Skeletal muscle satellite cell (primary cell): Measurements from ENCODE around the gene RAPH1.
"Not testable (repeated sequence)": the region's sequence is repeated elsewhere in the genome, so short reads cannot be mapped to it uniquely, and the experiment has no call there.

ENCODE experiments used
- H3K27me3 ChIP-seq: 2 replicates; pipeline ENCODE4 v1.7.0; 2013; ENCODE audit warnings: low read length; ENCODE audit not compliant: control insufficient read depth, insufficient read depth
- H3K36me3 ChIP-seq: 2 replicates; pipeline ENCODE4 v1.7.0; 2013; ENCODE audit warnings: mild to moderate bottlenecking, control low read depth, low read length; ENCODE audit not compliant: insufficient read depth
- H3K4me1 ChIP-seq: 2 replicates; pipeline ENCODE4 v1.7.0; 2013; ENCODE audit warnings: low read length; ENCODE audit not compliant: control insufficient read depth, insufficient read depth
- H3K4me2 ChIP-seq: 2 replicates; pipeline ENCODE4 v1.7.0; 2013; ENCODE audit warnings: mild to moderate bottlenecking, low read length
- H3K4me3 ChIP-seq: 2 replicates; pipeline ENCODE4 v1.7.0; 2013; ENCODE audit warnings: low read length
- H3K9ac ChIP-seq: 2 replicates; pipeline ENCODE4 v1.7.0; 2013; ENCODE audit warnings: mild to moderate bottlenecking, low read depth, low read length, moderate library complexity
- H3K9me3 ChIP-seq: replicated peaks from 2 replicates; pipeline ENCODE4 v1.7.0; 2013; ENCODE audit warnings: mild to moderate bottlenecking, control low read depth, low read length

The RAPH1 gene

DNA sequence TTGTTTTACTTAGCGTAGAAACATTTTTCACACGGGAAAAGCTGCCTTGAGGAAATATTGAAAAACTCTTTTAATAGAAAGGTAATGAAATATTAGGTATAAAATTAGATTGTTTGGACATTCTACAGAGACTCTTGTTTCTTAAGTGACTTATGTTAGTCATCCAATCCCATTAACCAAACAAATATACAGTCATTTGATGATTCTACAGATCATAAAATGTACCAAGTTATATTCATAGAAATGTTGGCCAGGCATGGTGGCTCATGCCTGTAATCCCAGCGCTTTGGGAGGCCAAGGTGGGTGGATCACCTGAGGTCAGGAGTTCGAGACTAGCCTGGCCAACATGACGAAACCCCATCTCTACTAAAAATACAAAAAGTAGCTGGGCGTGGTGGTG, 146.9 kb downstream of the RAPH1 start:
- H3K9me3 ChIP-seq, H3K9ac ChIP-seq: not testable (repeated sequence)

GRCh38 chr2:203383038-203383437, 152.1 kb downstream of the RAPH1 start:
- Histone ChIP-seq H3K9me3 (no peaks in the 10 kb centered on the region), H3K4me1 (no peaks in the 10 kb centered on the region), H3K36me3 (peaks cover 14% of the 10 kb centered on the region), H3K4me3 (no peak overlapping the region), H3K9ac (no peak overlapping the region), H3K4me2 (no peak overlapping the region), H3K27me3 (no peaks in the 10 kb centered on the region)

More for the DNA sequence above, 146.9 kb downstream of the RAPH1 start:
- H3K27me3 ChIP-seq, H3K4me1 ChIP-seq, H3K4me2 ChIP-seq, H3K4me3 ChIP-seq, H3K36me3 ChIP-seq: not testable (repeated sequence)

DNA sequence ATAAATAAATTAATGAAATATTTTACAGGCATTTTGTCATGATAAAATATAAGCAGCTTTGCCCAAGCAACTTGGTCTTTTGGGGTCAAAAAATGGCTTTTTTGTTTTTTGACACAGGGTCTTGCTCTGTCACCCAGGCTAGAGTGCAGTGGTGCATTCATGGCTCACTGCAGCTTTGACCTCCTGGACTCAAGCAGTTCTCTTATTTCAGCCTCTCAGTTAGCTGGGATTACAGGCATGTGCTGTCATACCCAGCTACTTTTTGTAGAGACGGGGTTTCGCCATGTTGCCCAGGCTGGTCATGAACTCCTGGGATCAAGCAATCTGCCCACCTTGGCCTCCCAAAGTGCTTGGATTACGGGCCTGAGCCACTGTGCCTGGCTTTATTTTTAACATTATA, 155.9 kb downstream of the RAPH1 start:
- Histone ChIP-seq H3K9ac (no peak overlapping the region), H3K4me2 (no peak overlapping the region), H3K9me3 (no peaks in the 10 kb centered on the region), H3K27me3 (no peaks in the 10 kb centered on the region), H3K36me3 (peaks cover 10% of the 10 kb centered on the region), H3K4me3 (no peak overlapping the region), H3K4me1 (no peaks in the 10 kb centered on the region)

DNA sequence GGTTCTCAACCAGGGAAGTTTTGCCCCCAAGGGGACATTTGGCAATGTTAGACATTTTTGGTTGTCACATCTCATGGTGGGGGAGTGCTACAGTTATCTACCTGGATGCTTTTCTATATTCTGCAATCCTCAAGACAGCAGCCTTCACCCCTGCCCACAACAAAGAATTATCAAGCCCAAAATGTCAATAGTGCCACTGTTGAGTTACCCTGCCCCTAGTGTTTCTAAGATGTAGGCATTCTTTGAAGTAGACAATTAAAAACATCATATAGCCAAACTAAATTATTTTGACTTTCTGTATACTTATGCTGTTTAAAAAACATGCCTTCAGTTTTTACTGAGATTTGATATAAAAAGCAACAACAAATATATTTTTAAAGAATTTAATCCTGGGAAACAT, 158.9 kb downstream of the RAPH1 start:
- Histone ChIP-seq H3K9ac (no peak overlapping the region), H3K4me2 (no peak overlapping the region), H3K36me3 (peaks cover 3% of the 10 kb centered on the region), H3K9me3 (no peaks in the 10 kb centered on the region), H3K27me3 (no peaks in the 10 kb centered on the region), H3K4me1 (no peaks in the 10 kb centered on the region), H3K4me3 (no peak overlapping the region)

DNA sequence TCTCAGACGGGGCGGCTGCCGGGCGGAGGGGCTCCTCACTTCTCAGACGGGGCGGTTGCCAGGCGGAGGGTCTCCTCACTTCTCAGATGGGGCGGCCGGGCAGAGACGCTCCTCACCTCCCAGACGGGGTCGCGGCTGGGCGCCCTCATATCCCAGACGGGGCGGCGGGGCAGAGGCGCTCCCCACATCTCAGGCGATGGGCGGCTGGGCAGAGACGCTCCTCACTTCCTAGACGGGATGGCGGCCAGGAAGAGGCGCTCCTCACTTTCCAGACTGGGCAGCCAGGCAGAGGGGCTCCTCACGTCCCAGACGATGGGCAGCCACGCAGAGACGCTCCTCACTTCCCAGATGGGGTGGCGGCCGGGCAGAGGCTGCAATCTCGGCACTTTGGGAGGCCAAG, 162.4 kb downstream of the RAPH1 start:
- not testable (repeated sequence) for H3K4me3 ChIP-seq, H3K36me3 ChIP-seq, H3K4me1 ChIP-seq, H3K9me3 ChIP-seq, H3K9ac ChIP-seq, H3K27me3 ChIP-seq, H3K4me2 ChIP-seq

- no peak overlapping the region for H3K4me2 ChIP-seq
- no peak overlapping the region for H3K4me3 ChIP-seq
- no peaks in the 10 kb centered on the region for H3K4me1 ChIP-seq
- H3K9me3 ChIP-seq, result no peaks in the 10 kb centered on the region
- H3K27me3 ChIP-seq, result no peaks in the 10 kb centered on the region
- peaks cover 12% of the 10 kb centered on the region for H3K36me3 ChIP-seq
- H3K9ac ChIP-seq, result no peak overlapping the region
These were observed 168.2 kb downstream of the RAPH1 start for GRCh38 chr2:203366639-203367466.

- Histone ChIP-seq H3K9me3 (no peaks in the 10 kb centered on the region), H3K4me3 (no peak overlapping the region), H3K9ac (no peak overlapping the region), H3K4me2 (no peak overlapping the region), H3K4me1 (no peaks in the 10 kb centered on the region), H3K36me3 (peaks cover 6% of the 10 kb centered on the region), H3K27me3 (no peaks in the 10 kb centered on the region)
These were observed 173.2 kb downstream of the RAPH1 start for GRCh38 chr2:203361922-203362321.

DNA sequence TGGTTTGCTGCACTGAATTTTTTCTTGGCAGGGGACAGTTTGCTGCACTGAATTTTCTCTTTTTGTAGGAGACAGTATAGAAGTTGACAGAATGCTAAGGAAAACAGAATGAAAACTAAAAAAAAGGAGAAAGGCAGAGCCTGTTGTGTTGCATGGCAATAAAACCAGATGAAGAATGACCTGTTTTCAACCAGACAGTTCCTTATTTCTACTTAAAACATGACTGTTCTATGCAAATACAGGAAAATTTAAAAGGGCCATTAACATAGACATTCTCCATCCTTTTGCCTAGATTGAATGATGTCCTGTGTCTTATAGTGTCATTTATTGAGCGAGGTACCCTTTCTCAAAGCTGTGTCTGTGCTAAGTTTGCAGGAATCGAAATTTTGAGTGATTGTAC, 173.6 kb downstream of the RAPH1 start:
- no peaks in the 10 kb centered on the region for H3K9me3 ChIP-seq
- no peak overlapping the region for H3K4me3 ChIP-seq

DNA sequence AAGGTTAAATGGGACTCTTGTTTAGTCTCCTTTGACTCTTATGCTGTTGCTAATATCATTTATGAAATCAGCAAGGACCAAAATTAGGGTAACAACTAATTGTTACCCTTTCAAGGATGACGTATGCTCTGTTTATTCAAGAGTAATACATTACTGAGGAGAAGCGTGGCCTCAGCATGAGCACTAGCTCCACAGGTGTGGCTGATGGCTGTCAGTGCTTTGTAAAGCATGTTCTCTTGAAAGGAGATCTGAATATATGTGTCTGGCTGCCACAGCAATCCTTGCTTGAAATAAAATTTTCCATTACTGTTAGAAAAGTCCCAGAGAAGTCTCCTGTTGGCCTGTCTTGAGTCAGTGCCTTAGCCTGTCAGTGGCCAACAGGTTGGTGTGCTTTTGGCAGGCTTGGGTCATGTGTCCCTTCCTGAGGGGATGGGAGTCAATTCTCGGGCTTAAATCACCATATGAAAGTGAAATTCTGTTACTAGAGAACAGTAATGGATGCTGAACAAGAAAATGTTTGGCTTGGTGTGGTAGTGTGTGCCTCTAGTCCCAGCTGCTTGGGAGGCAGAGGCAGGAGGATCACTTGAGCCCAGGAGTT, 174.2 kb downstream of the RAPH1 start:
- no peak overlapping the region for H3K9ac ChIP-seq
- no peaks in the 10 kb centered on the region for H3K27me3 ChIP-seq
- peaks cover 3% of the 10 kb centered on the region for H3K36me3 ChIP-seq
- H3K4me1 ChIP-seq, result no peaks in the 10 kb centered on the region
- no peak overlapping the region for H3K4me2 ChIP-seq
- H3K9me3 ChIP-seq, result no peaks in the 10 kb centered on the region
- no peak overlapping the region for H3K4me3 ChIP-seq

More for the DNA sequence above, 173.6 kb downstream of the RAPH1 start:
- Histone ChIP-seq H3K4me1 (no peaks in the 10 kb centered on the region), H3K4me2 (no peak overlapping the region), H3K9ac (no peak overlapping the region), H3K27me3 (no peaks in the 10 kb centered on the region), H3K36me3 (peaks cover 3% of the 10 kb centered on the region)

DNA sequence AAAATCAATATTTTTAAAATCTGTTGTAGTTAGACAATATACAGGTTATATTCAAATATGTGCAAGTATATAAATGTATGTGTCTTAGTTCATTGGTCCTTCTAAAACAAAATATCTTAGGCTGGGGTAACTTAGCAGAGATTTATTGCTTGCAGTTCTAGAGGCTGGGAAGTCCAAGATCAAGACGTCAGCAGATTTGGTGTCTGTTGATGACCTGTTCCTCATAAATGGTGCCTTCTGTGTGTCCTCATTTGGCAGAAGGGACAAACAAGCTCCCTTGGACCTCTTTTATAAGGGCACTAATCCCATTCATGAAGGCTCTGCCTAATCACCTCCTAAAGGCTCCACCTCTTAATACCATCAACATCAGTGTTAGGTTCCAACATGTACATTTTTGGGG, 175.7 kb downstream of the RAPH1 start:
- no peak overlapping the region for H3K4me3 ChIP-seq

DNA sequence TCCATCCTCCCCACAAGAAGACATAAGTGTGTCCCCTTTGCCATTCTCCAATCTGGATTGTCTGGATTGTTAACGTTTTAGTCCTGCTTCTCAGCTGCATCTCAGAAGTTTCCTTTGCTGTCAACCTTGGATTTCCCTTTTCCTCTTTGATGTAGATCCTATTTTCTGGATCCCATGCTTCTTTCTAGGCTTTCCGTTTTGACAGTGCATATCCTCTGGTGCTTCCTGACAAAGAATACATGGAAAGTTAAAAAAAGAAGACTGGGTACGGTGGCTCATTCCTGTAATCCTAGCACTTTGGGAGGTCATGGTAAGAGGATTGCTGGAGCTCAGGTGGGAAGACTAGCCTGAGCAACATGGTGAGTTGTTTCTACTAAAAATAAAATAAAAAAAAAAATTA, 180.1 kb downstream of the RAPH1 start:
- Histone ChIP-seq H3K9ac (no peak overlapping the region), H3K36me3 (peaks cover 7% of the 10 kb centered on the region), H3K4me3 (no peak overlapping the region), H3K4me1 (no peaks in the 10 kb centered on the region), H3K4me2 (no peak overlapping the region), H3K27me3 (no peaks in the 10 kb centered on the region), H3K9me3 (no peaks in the 10 kb centered on the region)

More for the DNA sequence above, 175.7 kb downstream of the RAPH1 start:
- Histone ChIP-seq H3K4me2 (no peak overlapping the region), H3K4me1 (no peaks in the 10 kb centered on the region), H3K9me3 (no peaks in the 10 kb centered on the region), H3K36me3 (peaks cover 3% of the 10 kb centered on the region), H3K27me3 (no peaks in the 10 kb centered on the region), H3K9ac (no peak overlapping the region)
